ENCODE results near the gene ABLIM1. TPM values are rescaled to one million over a fixed set of nuclear protein-coding genes. Genes with fewer than 3 reads are reported as not detected.
A peak's percentile ranks its signal among the peaks of the same experiment; 100 is the strongest.

Gene ABLIM1
- total and polyA plus RNA-seq, 8 donors, result 28.1 to 276 (median 92.9) TPM

- H3K27ac ChIP-seq, result no peak overlapping the region
- no peaks in the 10 kb centered on the region for H3K36me3 ChIP-seq
- peaks cover 0 to 20% (median 3%) of the 10 kb centered on the region in 3 donors for H3K27me3 ChIP-seq
- no peaks in the 10 kb centered on the region for H3K9me3 ChIP-seq
- 65 to 82% (median 71%) methylated on average over 4 of the region's 4 CpGs for WGBS, 5 donors
- peak overlapping the region in 1 of 4 donors; percentile 52 for H3K4me3 ChIP-seq
- TF ChIP-seq CTCF (IDR thresholded peaks at IDR 0.05) (no peak), POLR2A (IDR thresholded peaks at IDR 0.05) (no peak), POLR2AphosphoS5 (IDR thresholded peaks at IDR 0.05) (no peak), EP300 (IDR thresholded peaks at IDR 0.05) (no peak)
- H3K4me1 ChIP-seq, result peaks cover 31 to 68% (median 45%) of the 10 kb centered on the region in 4 donors
- no peak for DNase-seq
- intact Hi-C loops (cut with DNase I; ENCODE audit: low total_unique reads), result no loop called here
Observed at GRCh38 chr10:114629824-114630730, 28.0 kb downstream of the ABLIM1 start.

- H3K9me3 ChIP-seq, result no peaks in the 10 kb centered on the region
- no peaks in the 10 kb centered on the region for H3K36me3 ChIP-seq
- intact Hi-C loops (cut with DNase I; ENCODE audit: low total_unique reads), result no loop called here
- H3K4me3 ChIP-seq, result no peak overlapping the region
- no peak for DNase-seq
- WGBS, 5 donors, result 79 to 87% (median 85%) methylated on average over 9 of the region's 9 CpGs
- no peak overlapping the region for H3K27ac ChIP-seq
- peaks cover 25 to 64% (median 38%) of the 10 kb centered on the region in 4 donors for H3K4me1 ChIP-seq
- H3K27me3 ChIP-seq, result peaks cover 0 to 20% (median 3%) of the 10 kb centered on the region in 3 donors
- TF ChIP-seq POLR2AphosphoS5 (IDR thresholded peaks at IDR 0.05), result no peak
- no peak for TF ChIP-seq POLR2A (IDR thresholded peaks at IDR 0.05)
- no peak for TF ChIP-seq EP300 (IDR thresholded peaks at IDR 0.05)
- no peak for TF ChIP-seq CTCF (IDR thresholded peaks at IDR 0.05)
Observed at GRCh38 chr10:114629083-114629823, 28.8 kb downstream of the ABLIM1 start.

- Histone ChIP-seq H3K27me3 (peaks cover 0 to 20% (median 3%) of the 10 kb centered on the region in 3 donors), H3K4me1 (peaks cover 31 to 67% (median 42%) of the 10 kb centered on the region in 4 donors), H3K36me3 (no peaks in the 10 kb centered on the region), H3K27ac (no peak overlapping the region), H3K9me3 (no peaks in the 10 kb centered on the region), H3K4me3 (no peak overlapping the region)
- no peak for DNase-seq
- no peak for TF ChIP-seq CTCF (IDR thresholded peaks at IDR 0.05)
- TF ChIP-seq POLR2A (IDR thresholded peaks at IDR 0.05), result no peak
- no peak for TF ChIP-seq EP300 (IDR thresholded peaks at IDR 0.05)
- no peak for TF ChIP-seq POLR2AphosphoS5 (IDR thresholded peaks at IDR 0.05)
- intact Hi-C loops (cut with DNase I; ENCODE audit: low total_unique reads), result no loop called here
- WGBS, 5 donors, result 91 to 97% (median 96%) methylated on average over 3 of the region's 3 CpGs
Observed at GRCh38 chr10:114628106-114628505, 30.0 kb downstream of the ABLIM1 start.

- peaks cover 25 to 65% (median 38%) of the 10 kb centered on the region in 4 donors for H3K4me1 ChIP-seq
- WGBS, 5 donors, result 91 to 100% (median 97%) methylated on average over 1 of the region's 1 CpG
- no peaks in the 10 kb centered on the region for H3K9me3 ChIP-seq
- no peak for DNase-seq
- H3K4me3 ChIP-seq, result no peak overlapping the region
- no peak overlapping the region for H3K27ac ChIP-seq
- peaks cover 0 to 9% (median under 1%) of the 10 kb centered on the region in 3 donors for H3K27me3 ChIP-seq
- no peaks in the 10 kb centered on the region for H3K36me3 ChIP-seq
- intact Hi-C loops (cut with DNase I; ENCODE audit: low total_unique reads), result no loop called here
- TF ChIP-seq POLR2AphosphoS5 (IDR thresholded peaks at IDR 0.05) (no peak), EP300 (IDR thresholded peaks at IDR 0.05) (no peak), CTCF (IDR thresholded peaks at IDR 0.05) (no peak), POLR2A (IDR thresholded peaks at IDR 0.05) (no peak)
Observed at GRCh38 chr10:114626841-114627240, 31.2 kb downstream of the ABLIM1 start.
